Measurements from ENCODE around the gene NOL9. TPM values are rescaled to one million over a fixed set of nuclear protein-coding genes. Genes with fewer than 3 reads are reported as not detected.
A peak's percentile ranks its signal among the peaks of the same experiment; 100 is the strongest.

NOL9 gene
- polyA plus RNA-seq, 1 donor: 12.6 TPM

GRCh38 chr1:6489383-6489765 lies 64.9 kb downstream of the NOL9 start:
- Histone ChIP-seq H3K27me3 (ENCODE audit: control insufficient read depth, insufficient read depth, low read length) (peaks cover 14% of the 10 kb centered on the region), H3K36me3 (ENCODE audit: control insufficient read depth, insufficient read depth, low read length) (no peaks in the 10 kb centered on the region), H3K9me3 (ENCODE audit: control insufficient read depth, low read depth, low read length) (peaks cover 3% of the 10 kb centered on the region), H3K4me1 (ENCODE audit: control insufficient read depth, insufficient read depth, low read length) (peaks cover 25% of the 10 kb centered on the region), H3K27ac (ENCODE audit: low read length) (no peak overlapping the region), H3K4me3 (ENCODE audit: low read length) (no peak overlapping the region)
- WGBS (ENCODE audit: insufficient coverage, low lambda C conversion rate): no CpG with 5 or more reads among the region's 9 CpGs
- DNase-seq: no peak

- Histone ChIP-seq H3K9me3 (ENCODE audit: control insufficient read depth, low read depth, low read length) (peaks cover 3% of the 10 kb centered on the region), H3K4me1 (ENCODE audit: control insufficient read depth, insufficient read depth, low read length) (peaks cover 25% of the 10 kb centered on the region), H3K27me3 (ENCODE audit: control insufficient read depth, insufficient read depth, low read length) (peaks cover 16% of the 10 kb centered on the region), H3K36me3 (ENCODE audit: control insufficient read depth, insufficient read depth, low read length) (no peaks in the 10 kb centered on the region), H3K27ac (ENCODE audit: low read length) (no peak overlapping the region), H3K4me3 (ENCODE audit: low read length) (no peak overlapping the region)
- no CpG with 5 or more reads among the region's 13 CpGs for WGBS (ENCODE audit: insufficient coverage, low lambda C conversion rate)
- no peak for DNase-seq
These were observed 65.5 kb downstream of the NOL9 start for GRCh38 chr1:6488602-6489382.

- no peak for DNase-seq
- WGBS (ENCODE audit: insufficient coverage, low lambda C conversion rate): no CpG with 5 or more reads among the region's 14 CpGs
- Histone ChIP-seq H3K36me3 (ENCODE audit: control insufficient read depth, insufficient read depth, low read length) (no peaks in the 10 kb centered on the region), H3K27me3 (ENCODE audit: control insufficient read depth, insufficient read depth, low read length) (peaks cover 16% of the 10 kb centered on the region), H3K27ac (ENCODE audit: low read length) (no peak overlapping the region), H3K4me3 (ENCODE audit: low read length) (no peak overlapping the region), H3K4me1 (ENCODE audit: control insufficient read depth, insufficient read depth, low read length) (peaks cover 34% of the 10 kb centered on the region), H3K9me3 (ENCODE audit: control insufficient read depth, low read depth, low read length) (peaks cover 6% of the 10 kb centered on the region)
These were observed 66.4 kb downstream of the NOL9 start for GRCh38 chr1:6487804-6488484.

GRCh38 chr1:6486433-6487011 lies 67.8 kb downstream of the NOL9 start:
- DNase-seq: peak; percentile 79 to 81
- WGBS (ENCODE audit: insufficient coverage, low lambda C conversion rate): no CpG with 5 or more reads among the region's 15 CpGs
- Histone ChIP-seq H3K27ac (ENCODE audit: low read length) (no peak overlapping the region), H3K4me1 (ENCODE audit: control insufficient read depth, insufficient read depth, low read length) (peaks cover 42% of the 10 kb centered on the region), H3K27me3 (ENCODE audit: control insufficient read depth, insufficient read depth, low read length) (peaks cover 16% of the 10 kb centered on the region), H3K4me3 (ENCODE audit: low read length) (no peak overlapping the region), H3K9me3 (ENCODE audit: control insufficient read depth, low read depth, low read length) (peaks cover 6% of the 10 kb centered on the region), H3K36me3 (ENCODE audit: control insufficient read depth, insufficient read depth, low read length) (no peaks in the 10 kb centered on the region)

- peaks cover 2% of the 10 kb centered on the region for H3K9me3 ChIP-seq (ENCODE audit: control insufficient read depth, low read depth, low read length)
- WGBS (ENCODE audit: insufficient coverage, low lambda C conversion rate): no CpG with 5 or more reads among the region's 80 CpGs
- peak in 1 of 2 donors; percentile 47 for DNase-seq
- H3K27ac ChIP-seq (ENCODE audit: low read length): no peak overlapping the region
- peaks cover 16% of the 10 kb centered on the region for H3K27me3 ChIP-seq (ENCODE audit: control insufficient read depth, insufficient read depth, low read length)
- H3K36me3 ChIP-seq (ENCODE audit: control insufficient read depth, insufficient read depth, low read length): no peaks in the 10 kb centered on the region
- peak overlapping the region; percentile 48 for H3K4me3 ChIP-seq (ENCODE audit: low read length)
- H3K4me1 ChIP-seq (ENCODE audit: control insufficient read depth, insufficient read depth, low read length): peaks cover 42% of the 10 kb centered on the region
These were observed 68.9 kb downstream of the NOL9 start for GRCh38 chr1:6485168-6486101.

GRCh38 chr1:6484826-6485167 lies 69.5 kb downstream of the NOL9 start:
- WGBS (ENCODE audit: insufficient coverage, low lambda C conversion rate): no CpG with 5 or more reads among the region's 13 CpGs
- H3K4me1 ChIP-seq (ENCODE audit: control insufficient read depth, insufficient read depth, low read length): peaks cover 43% of the 10 kb centered on the region
- DNase-seq: no peak
- H3K4me3 ChIP-seq (ENCODE audit: low read length): peak overlapping the region; percentile 48
- peaks cover 16% of the 10 kb centered on the region for H3K27me3 ChIP-seq (ENCODE audit: control insufficient read depth, insufficient read depth, low read length)
- H3K27ac ChIP-seq (ENCODE audit: low read length): no peak overlapping the region
- no peaks in the 10 kb centered on the region for H3K36me3 ChIP-seq (ENCODE audit: control insufficient read depth, insufficient read depth, low read length)
- peaks cover 2% of the 10 kb centered on the region for H3K9me3 ChIP-seq (ENCODE audit: control insufficient read depth, low read depth, low read length)

- Histone ChIP-seq H3K36me3 (ENCODE audit: control insufficient read depth, insufficient read depth, low read length) (no peaks in the 10 kb centered on the region), H3K27me3 (ENCODE audit: control insufficient read depth, insufficient read depth, low read length) (peaks cover 16% of the 10 kb centered on the region), H3K4me1 (ENCODE audit: control insufficient read depth, insufficient read depth, low read length) (peaks cover 41% of the 10 kb centered on the region), H3K4me3 (ENCODE audit: low read length) (no peak overlapping the region), H3K9me3 (ENCODE audit: control insufficient read depth, low read depth, low read length) (peaks cover 2% of the 10 kb centered on the region), H3K27ac (ENCODE audit: low read length) (no peak overlapping the region)
- DNase-seq: no peak
- no CpG with 5 or more reads among the region's 7 CpGs for WGBS (ENCODE audit: insufficient coverage, low lambda C conversion rate)
These were observed 70.6 kb downstream of the NOL9 start for GRCh38 chr1:6483761-6484117.

GRCh38 chr1:6483017-6483760 lies 71.1 kb downstream of the NOL9 start:
- Histone ChIP-seq H3K9me3 (ENCODE audit: control insufficient read depth, low read depth, low read length) (peaks cover 2% of the 10 kb centered on the region), H3K27ac (ENCODE audit: low read length) (no peak overlapping the region), H3K4me3 (ENCODE audit: low read length) (no peak overlapping the region), H3K36me3 (ENCODE audit: control insufficient read depth, insufficient read depth, low read length) (no peaks in the 10 kb centered on the region), H3K27me3 (ENCODE audit: control insufficient read depth, insufficient read depth, low read length) (peaks cover 16% of the 10 kb centered on the region), H3K4me1 (ENCODE audit: control insufficient read depth, insufficient read depth, low read length) (peaks cover 41% of the 10 kb centered on the region)
- no CpG with 5 or more reads among the region's 14 CpGs for WGBS (ENCODE audit: insufficient coverage, low lambda C conversion rate)
- peak in 1 of 2 donors; percentile 50 for DNase-seq

GRCh38 chr1:6481820-6482219 lies 72.5 kb downstream of the NOL9 start:
- Histone ChIP-seq H3K4me1 (ENCODE audit: control insufficient read depth, insufficient read depth, low read length) (peaks cover 49% of the 10 kb centered on the region), H3K4me3 (ENCODE audit: low read length) (no peak overlapping the region), H3K27ac (ENCODE audit: low read length) (peak overlapping the region; percentile 7), H3K9me3 (ENCODE audit: control insufficient read depth, low read depth, low read length) (peaks cover 2% of the 10 kb centered on the region), H3K27me3 (ENCODE audit: control insufficient read depth, insufficient read depth, low read length) (peaks cover 16% of the 10 kb centered on the region), H3K36me3 (ENCODE audit: control insufficient read depth, insufficient read depth, low read length) (no peaks in the 10 kb centered on the region)
- DNase-seq: no peak
- no CpG with 5 or more reads among the region's 5 CpGs for WGBS (ENCODE audit: insufficient coverage, low lambda C conversion rate)
